ENCODE measurements around the gene PIGT.

GRCh38 chr20:45391559-45391958 is 24.4 kb upstream of the PIGT start:
- no peak for TF ChIP-seq CTCF (conservative IDR thresholded peaks at IDR 0.05; ENCODE audit: low read length)
- TF ChIP-seq EZH2phosphoT487 (IDR thresholded peaks at IDR 0.05; ENCODE audit: borderline replicate concordance, low read depth, low read length), result no peak
